GM10266 (cell line): ENCODE measurements around the gene EXOC1.

ENCODE experiments used
- DNase-seq: peaks from one replicate; pipeline ENCODE4 v3.0.0; 2012; ENCODE audit errors: extremely low spot score
- TF ChIP-seq, protein P1 (sequence below): IDR thresholded peaks from 2 replicates; pipeline ENCODE4 v1.5.1; 2012; ENCODE audit warnings: mild to moderate bottlenecking, low read depth; ENCODE audit not compliant: control insufficient read depth, insufficient read depth; ENCODE audit errors: missing control alignments

EXOC1 gene

DNA sequence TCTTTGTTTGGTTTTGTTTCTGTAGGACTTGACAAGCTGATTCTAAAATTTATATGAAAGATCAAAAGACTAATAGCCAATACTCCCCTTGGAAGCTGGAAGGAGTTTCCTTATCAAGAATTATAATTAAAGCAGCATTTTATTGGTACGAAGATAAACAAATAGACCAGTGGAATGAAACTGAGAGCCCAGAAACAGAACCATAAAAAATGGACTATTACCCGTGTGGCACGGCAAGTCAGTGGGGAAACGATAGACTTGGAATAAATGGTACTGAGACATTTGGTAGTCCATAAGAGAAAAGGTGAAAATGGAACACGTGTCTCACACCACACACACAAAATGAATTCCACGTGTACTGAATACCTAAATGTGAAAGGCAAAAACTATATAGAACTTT lies 52.9 kb downstream of the EXOC1 start:
- TF ChIP-seq, protein P1, sequence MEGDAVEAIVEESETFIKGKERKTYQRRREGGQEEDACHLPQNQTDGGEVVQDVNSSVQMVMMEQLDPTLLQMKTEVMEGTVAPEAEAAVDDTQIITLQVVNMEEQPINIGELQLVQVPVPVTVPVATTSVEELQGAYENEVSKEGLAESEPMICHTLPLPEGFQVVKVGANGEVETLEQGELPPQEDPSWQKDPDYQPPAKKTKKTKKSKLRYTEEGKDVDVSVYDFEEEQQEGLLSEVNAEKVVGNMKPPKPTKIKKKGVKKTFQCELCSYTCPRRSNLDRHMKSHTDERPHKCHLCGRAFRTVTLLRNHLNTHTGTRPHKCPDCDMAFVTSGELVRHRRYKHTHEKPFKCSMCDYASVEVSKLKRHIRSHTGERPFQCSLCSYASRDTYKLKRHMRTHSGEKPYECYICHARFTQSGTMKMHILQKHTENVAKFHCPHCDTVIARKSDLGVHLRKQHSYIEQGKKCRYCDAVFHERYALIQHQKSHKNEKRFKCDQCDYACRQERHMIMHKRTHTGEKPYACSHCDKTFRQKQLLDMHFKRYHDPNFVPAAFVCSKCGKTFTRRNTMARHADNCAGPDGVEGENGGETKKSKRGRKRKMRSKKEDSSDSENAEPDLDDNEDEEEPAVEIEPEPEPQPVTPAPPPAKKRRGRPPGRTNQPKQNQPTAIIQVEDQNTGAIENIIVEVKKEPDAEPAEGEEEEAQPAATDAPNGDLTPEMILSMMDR: no peak

DNA sequence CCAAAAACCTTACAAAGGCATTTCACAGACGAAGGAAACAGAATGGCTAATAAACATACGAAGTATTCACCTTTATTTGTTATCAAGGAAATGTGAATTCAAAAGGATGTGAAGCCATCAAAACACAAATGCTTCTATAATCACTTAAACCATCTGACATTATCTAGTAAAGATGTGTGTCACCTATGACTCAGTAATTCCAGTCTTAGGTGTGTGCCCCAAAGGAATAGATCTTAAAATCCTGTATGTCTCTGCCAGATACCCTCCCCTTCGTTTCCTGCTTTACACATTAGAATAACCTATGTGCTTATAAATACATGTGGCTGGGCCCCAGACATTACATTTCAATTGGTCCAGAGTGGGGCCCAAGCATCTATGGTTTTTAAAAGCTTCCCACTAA lies 53.5 kb downstream of the EXOC1 start:
- DNase-seq: no peak
- TF ChIP-seq, protein P1: no peak

More for the DNA sequence above, 52.9 kb downstream of the EXOC1 start:
- DNase-seq: no peak

DNA sequence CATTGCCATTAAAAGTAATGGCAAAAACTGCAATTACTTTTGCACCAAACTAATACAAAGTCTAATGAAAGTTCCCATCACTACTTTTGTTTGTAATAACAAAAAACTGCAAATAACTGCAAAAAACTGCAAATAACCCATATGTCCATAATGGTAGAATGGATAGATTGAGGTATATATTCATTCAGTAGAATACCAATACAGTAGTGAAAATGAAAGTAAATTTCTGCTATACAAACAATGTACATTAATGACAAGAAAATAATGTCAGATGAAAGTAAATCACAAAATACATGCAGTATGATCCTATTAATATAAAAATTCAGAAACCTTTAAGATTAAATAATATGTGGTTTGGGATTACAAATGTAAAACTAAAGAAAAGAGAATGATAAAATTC lies 54.0 kb downstream of the EXOC1 start:
- TF ChIP-seq, protein P1: no peak
- DNase-seq: no peak

DNA sequence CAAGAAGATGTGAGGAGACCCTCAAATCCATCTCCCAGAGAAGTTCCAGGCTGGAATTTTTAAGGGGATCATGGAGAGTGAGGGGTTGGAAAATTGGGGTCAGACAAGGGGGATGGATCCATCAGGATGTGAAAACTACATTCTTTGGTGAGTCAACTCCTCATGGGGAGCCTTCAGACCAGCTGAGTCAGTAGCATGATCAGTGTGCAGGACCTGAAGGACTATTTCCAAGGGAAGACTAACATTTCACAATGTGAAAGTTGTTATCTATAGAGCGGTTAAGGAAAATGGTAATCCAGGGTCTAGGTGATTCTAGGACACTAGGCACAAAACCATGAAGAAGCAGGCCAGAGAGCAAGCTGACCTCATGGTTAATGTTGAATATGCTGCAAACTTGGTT lies 56.7 kb downstream of the EXOC1 start:
- no peak for DNase-seq

DNA sequence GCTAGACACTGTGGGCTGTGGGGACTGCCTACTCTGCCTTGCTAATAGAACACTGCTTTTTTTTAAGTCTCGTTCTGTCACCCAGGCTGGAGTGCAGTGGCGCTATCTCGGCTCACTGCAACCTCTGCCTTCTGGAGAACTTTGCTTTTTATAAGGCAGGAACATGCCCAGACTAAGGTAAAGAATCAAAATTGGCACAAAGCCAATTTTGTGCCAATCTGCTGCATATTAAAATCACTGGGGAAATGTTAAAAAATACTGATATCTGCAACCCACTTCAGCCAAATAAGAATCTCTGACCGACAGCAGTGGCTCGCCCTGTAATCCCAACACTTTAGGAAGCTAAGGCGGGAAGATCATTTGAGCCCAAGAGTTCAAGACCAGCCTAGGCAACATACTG lies 58.8 kb downstream of the EXOC1 start:
- no peak for DNase-seq

More for the DNA sequence above, 56.7 kb downstream of the EXOC1 start:
- TF ChIP-seq, protein P1: no peak

DNA sequence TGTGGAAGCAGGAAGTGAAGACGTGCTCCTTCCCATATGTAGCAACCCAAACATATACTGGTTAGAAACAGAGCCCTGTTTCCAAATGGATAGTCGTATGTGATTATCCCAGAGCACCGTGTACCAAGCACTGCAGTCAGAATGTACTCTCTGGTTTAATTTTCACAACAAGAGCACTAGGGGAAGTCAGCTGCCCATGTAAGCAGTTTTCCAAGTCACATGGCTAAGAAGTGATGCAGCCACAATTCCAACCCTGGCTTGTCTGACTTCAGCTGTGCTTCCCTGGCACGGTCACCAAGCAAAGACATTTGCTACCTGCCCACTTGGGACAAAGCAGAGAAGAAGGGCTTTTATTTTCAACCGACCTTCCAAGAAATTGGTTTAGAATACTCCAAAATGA lies 67.1 kb downstream of the EXOC1 start:
- DNase-seq: no peak
- TF ChIP-seq, protein P1: no peak

More for the DNA sequence above, 58.8 kb downstream of the EXOC1 start:
- TF ChIP-seq, protein P1: no peak

DNA sequence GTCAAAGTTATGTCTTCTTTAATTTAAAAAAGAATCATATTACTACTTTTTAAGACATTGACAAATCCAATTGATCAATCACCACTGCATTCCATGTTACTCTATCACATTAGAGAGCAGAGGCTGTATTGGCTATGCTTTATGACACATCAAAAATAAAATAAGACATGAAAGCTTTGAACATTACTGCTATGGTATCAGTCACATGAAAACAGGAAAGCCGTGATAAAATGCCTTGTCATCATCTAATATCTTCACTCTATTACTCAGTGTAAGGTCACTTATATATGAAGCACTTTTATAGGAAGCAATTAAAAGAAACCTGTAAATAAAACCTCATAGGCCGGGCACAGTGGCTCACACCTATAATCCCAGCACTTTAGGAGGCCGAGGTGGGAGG lies 67.6 kb downstream of the EXOC1 start:
- TF ChIP-seq, protein P1: no peak
- no peak for DNase-seq
